ENCODE measurements around the gene MMADHC. TPM values are rescaled to one million over a fixed set of nuclear protein-coding genes. Genes with fewer than 3 reads are reported as not detected.

Gene MMADHC
- polyA plus RNA-seq, 1 experiment: 72.6 TPM

DNA sequence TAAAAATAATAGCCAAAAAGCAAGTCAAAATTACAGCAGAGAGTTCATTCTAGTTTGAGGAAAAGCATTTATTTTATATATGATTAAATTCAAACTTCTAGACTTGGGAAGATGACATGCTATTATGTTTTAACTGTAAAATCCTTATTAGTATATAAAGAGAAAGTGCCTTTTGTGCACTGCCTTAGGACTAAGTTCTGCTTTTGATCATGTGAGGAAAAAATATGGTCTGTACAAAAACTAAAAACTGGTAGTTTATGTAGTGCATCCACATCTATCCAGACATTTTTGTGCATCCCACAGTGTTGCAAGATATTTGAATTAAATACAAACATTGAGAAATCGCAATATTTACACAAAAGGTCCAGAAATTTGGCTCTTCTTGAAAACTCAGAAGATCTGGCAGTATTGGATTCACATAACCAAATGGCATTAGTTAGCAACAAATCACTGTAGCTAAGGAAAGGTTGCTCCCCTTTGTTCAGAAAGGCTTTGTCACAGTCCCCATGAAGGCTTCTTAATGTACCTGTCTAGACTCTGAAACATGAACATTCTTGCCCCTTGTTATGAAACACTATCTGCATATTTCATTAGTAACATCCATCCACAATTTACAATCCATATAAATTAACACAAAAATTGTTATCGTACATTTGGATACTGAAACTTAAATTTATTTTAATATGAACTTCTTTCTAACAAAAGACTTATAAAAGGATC, 2.2 kb downstream of the MMADHC start:
- DNase-seq (ENCODE audit: low read depth): no peak
- TF ChIP-seq, protein P1, sequence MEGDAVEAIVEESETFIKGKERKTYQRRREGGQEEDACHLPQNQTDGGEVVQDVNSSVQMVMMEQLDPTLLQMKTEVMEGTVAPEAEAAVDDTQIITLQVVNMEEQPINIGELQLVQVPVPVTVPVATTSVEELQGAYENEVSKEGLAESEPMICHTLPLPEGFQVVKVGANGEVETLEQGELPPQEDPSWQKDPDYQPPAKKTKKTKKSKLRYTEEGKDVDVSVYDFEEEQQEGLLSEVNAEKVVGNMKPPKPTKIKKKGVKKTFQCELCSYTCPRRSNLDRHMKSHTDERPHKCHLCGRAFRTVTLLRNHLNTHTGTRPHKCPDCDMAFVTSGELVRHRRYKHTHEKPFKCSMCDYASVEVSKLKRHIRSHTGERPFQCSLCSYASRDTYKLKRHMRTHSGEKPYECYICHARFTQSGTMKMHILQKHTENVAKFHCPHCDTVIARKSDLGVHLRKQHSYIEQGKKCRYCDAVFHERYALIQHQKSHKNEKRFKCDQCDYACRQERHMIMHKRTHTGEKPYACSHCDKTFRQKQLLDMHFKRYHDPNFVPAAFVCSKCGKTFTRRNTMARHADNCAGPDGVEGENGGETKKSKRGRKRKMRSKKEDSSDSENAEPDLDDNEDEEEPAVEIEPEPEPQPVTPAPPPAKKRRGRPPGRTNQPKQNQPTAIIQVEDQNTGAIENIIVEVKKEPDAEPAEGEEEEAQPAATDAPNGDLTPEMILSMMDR (IDR thresholded peaks at IDR 0.05; ENCODE audit: insufficient read depth, low read depth, low read length): no peak
- H3K27me3 ChIP-seq (ENCODE audit: control insufficient read depth, insufficient read depth, low read length): no peaks in the 10 kb centered on the region
- ChIA-PET CTCF (interaction anchor here (1.1 to 1.8 kb wide), 2 partner anchors 10 to 1653 kb away, joined by 3 to 4 read pairs; no protein-coding TSS in a partner anchor), POLR2A (no interaction called here)
- peaks cover 4% of the 10 kb centered on the region for H3K36me3 ChIP-seq (ENCODE audit: control insufficient read depth, insufficient read depth, low read length)
- H3K4me3 ChIP-seq (ENCODE audit: low read depth, low read length): no peak overlapping the region

DNA sequence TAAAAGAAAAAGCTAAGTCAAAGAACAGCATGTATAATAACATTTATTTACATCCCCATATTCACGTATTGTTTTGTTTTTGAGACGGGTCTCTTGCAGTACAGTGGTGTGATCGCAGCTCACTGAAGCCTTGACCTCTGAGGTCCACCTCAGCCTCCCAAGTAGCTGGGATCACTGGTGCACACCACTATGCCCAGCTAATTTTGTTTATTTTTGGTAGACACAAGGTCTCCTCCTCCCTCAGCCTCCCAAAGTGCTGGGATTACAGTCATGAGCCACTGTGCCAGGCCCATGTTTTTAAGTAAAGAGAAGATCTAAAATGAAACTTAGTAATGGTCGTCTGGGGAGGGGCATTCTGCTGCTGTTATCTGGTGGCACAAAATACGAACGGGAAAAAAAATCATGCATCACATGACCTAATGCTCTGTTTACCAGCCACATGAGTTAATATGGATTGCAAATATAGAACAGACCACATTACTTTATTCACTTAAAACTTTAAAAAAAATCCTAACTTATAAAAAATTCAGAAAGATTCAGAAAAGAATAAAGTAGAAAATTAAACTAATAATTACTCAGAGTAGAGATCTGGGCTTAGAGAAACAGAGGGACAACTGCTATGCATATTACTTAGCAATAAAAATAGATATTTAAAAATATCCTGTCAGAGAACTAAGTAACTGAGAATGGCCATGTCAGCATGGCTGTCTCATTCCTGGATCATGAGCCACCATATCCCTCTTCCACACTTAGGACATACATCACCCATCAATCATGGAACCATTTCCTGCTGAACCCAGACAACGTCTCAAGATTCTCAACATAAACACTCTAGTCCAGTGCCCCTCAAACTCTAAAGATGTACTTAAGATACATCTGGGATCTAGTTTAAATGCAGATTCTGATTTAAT, 7.3 kb downstream of the MMADHC start:
- CTCF ChIA-PET: interaction anchor here (0.6 kb wide), 1 partner anchor 111 kb away, joined by 3 read pairs; no protein-coding TSS in a partner anchor
- Histone ChIP-seq H3K27me3 (ENCODE audit: control insufficient read depth, insufficient read depth, low read length) (no peaks in the 10 kb centered on the region), H3K4me3 (ENCODE audit: low read depth, low read length) (no peak overlapping the region), H3K36me3 (ENCODE audit: control insufficient read depth, insufficient read depth, low read length) (peaks cover 8% of the 10 kb centered on the region)
- no peak for DNase-seq (ENCODE audit: low read depth)
- TF ChIP-seq, protein P1 (IDR thresholded peaks at IDR 0.05; ENCODE audit: insufficient read depth, low read depth, low read length): no peak
- POLR2A ChIA-PET: no interaction called here

DNA sequence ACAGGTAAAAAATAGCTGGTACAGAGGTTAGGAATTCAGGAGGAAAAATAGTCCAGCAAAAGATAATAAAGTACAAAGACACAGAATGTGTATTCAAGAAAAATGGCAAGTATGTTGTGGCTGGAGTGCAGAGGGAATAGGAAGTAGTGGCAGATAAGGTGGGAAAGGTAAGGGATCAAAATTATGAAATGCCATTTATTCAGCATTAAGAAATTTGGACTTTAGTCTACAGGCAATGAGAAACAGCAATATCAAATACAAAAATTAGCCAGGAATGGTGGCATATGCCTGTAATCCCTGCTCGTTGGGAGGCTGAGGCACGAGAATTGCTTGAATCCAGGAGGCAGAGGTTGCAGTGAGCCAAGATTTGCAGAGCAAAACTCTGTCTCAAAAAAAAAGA, 10.3 kb downstream of the MMADHC start:
- TF ChIP-seq, protein P1 (IDR thresholded peaks at IDR 0.05; ENCODE audit: insufficient read depth, low read depth, low read length): no peak
- H3K27me3 ChIP-seq (ENCODE audit: control insufficient read depth, insufficient read depth, low read length): no peaks in the 10 kb centered on the region
- H3K36me3 ChIP-seq (ENCODE audit: control insufficient read depth, insufficient read depth, low read length): peaks cover 8% of the 10 kb centered on the region
- no peak overlapping the region for H3K4me3 ChIP-seq (ENCODE audit: low read depth, low read length)
- ChIA-PET POLR2A (no interaction called here), CTCF (interaction anchor here (1.5 kb wide), 1 partner anchor 560 kb away, joined by 4 read pairs; no protein-coding TSS in a partner anchor)
- no peak for DNase-seq (ENCODE audit: low read depth)

DNA sequence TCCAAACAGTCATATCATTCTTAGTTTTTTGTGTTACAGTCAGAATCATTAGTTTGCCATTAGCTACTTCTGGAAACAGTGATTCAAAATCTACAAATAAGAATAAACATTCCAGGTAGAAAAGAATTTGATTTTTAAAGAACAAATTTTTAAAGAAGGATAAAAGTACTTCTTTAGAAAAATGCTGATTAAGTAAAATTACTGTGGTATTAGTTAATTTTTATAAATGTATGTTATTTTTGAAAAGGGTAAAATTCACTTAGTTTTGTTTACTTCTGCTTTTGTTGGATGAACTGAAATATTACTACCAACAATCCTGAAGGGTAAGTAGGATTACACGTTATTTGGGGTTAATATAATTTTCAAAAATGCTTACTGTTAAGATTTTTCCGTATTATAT, 11.8 kb downstream of the MMADHC start:
- ChIA-PET CTCF (interaction anchor here (1.0 to 2.2 kb wide), 2 partner anchors 12 to 1663 kb away, joined by 3 to 5 read pairs; partner anchors contain the start of gene MMADHC), POLR2A (no interaction called here)
- H3K36me3 ChIP-seq (ENCODE audit: control insufficient read depth, insufficient read depth, low read length): peaks cover 7% of the 10 kb centered on the region
- DNase-seq (ENCODE audit: low read depth): no peak
- no peak overlapping the region for H3K4me3 ChIP-seq (ENCODE audit: low read depth, low read length)
- TF ChIP-seq, protein P1 (IDR thresholded peaks at IDR 0.05; ENCODE audit: insufficient read depth, low read depth, low read length): no peak
- no peaks in the 10 kb centered on the region for H3K27me3 ChIP-seq (ENCODE audit: control insufficient read depth, insufficient read depth, low read length)

DNA sequence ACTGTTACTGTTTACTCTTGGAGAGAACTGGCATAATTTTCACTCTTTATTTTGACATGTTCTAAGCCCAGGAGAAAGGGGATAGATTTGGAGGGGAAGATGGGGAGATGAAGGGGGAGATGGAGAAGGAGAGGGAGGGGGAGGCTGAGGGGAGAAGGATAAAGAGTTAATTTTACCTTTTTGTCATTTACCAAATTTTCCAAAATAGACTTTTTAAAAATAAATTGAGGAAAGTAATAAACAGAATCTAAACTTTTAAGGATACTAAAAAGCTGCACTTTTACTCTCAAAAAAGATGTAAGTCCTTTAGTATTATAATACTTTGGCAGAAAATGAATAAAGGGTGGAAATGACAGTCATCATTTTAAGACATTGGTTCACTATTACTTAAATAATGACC, 12.3 kb downstream of the MMADHC start:
- POLR2A ChIA-PET: no interaction called here

More for the DNA sequence above, 12.3 kb downstream of the MMADHC start:
- Histone ChIP-seq H3K27me3 (ENCODE audit: control insufficient read depth, insufficient read depth, low read length) (no peaks in the 10 kb centered on the region), H3K36me3 (ENCODE audit: control insufficient read depth, insufficient read depth, low read length) (peaks cover 5% of the 10 kb centered on the region), H3K4me3 (ENCODE audit: low read depth, low read length) (no peak overlapping the region)
- CTCF ChIA-PET: interaction anchor here (1.0 to 2.2 kb wide), 2 partner anchors 12 to 1664 kb away, joined by 3 to 5 read pairs; partner anchors contain the start of gene MMADHC
- TF ChIP-seq, protein P1 (IDR thresholded peaks at IDR 0.05; ENCODE audit: insufficient read depth, low read depth, low read length): no peak
- no peak for DNase-seq (ENCODE audit: low read depth)

All from BJ (cell line).